H1 (cell line): ENCODE data around the gene SLC16A6.
"Not testable (repeated sequence)": the region's sequence is repeated elsewhere in the genome, so short reads cannot be mapped to it uniquely, and the experiment has no call there.

Experiments
- RAD21 ChIP-seq, 2 experiments: IDR thresholded peaks in 1 of 2; conservative IDR thresholded peaks in 1 of 2; 2 replicates each; pipeline ENCODE4 v1.6.1; 2011; ENCODE audit warnings: low read depth in 2 of 2, low read length in 2 of 2, improper control_type of control experiment in 1 of 2, inconsistent platforms in 1 of 2, mild to moderate bottlenecking in 1 of 2, moderate library complexity in 1 of 2
- TF ChIP-seq, protein P1 (sequence below), 3 experiments: IDR thresholded peaks; 1 replicate in 2 of 3; 2 replicates in 1 of 3; pipeline versions ENCODE4 v1.5.1 to v1.6.1; 2011; ENCODE audit warnings: low read length in 3 of 3, mild to moderate bottlenecking in 3 of 3, inconsistent platforms in 2 of 3, low read depth in 1 of 3, moderate library complexity in 1 of 3; ENCODE audit not compliant: insufficient read depth in 1 of 3; ENCODE audit errors: control extremely low read depth in 1 of 3

- TF ChIP-seq, protein P1, sequence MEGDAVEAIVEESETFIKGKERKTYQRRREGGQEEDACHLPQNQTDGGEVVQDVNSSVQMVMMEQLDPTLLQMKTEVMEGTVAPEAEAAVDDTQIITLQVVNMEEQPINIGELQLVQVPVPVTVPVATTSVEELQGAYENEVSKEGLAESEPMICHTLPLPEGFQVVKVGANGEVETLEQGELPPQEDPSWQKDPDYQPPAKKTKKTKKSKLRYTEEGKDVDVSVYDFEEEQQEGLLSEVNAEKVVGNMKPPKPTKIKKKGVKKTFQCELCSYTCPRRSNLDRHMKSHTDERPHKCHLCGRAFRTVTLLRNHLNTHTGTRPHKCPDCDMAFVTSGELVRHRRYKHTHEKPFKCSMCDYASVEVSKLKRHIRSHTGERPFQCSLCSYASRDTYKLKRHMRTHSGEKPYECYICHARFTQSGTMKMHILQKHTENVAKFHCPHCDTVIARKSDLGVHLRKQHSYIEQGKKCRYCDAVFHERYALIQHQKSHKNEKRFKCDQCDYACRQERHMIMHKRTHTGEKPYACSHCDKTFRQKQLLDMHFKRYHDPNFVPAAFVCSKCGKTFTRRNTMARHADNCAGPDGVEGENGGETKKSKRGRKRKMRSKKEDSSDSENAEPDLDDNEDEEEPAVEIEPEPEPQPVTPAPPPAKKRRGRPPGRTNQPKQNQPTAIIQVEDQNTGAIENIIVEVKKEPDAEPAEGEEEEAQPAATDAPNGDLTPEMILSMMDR (IDR thresholded peaks at IDR 0.05; ENCODE audit: control extremely low read depth in 1 of 3, insufficient read depth in 1 of 3, low read depth in 1 of 3, low read length in 3 of 3), result not testable (repeated sequence)
- TF ChIP-seq RAD21 (IDR thresholded peaks at IDR 0.05 in 1 of 2, conservative IDR thresholded peaks at IDR 0.05 in 1 of 2; ENCODE audit: low read depth in 2 of 2, low read length in 2 of 2), result not testable (repeated sequence)
These were observed 70.7 kb downstream of the SLC16A6 start for GRCh38 chr17:68220186-68220585.
